NCI-H1436 treated with DMSO at 0.1 percent for 48 hours (cell line): ENCODE measurements around the gene FEZ2.

ENCODE experiments used
- DNase-seq: peaks from one replicate; lab custom pipeline; 2025; lab: John Stamatoyannopoulos, UW

The FEZ2 gene

DNA sequence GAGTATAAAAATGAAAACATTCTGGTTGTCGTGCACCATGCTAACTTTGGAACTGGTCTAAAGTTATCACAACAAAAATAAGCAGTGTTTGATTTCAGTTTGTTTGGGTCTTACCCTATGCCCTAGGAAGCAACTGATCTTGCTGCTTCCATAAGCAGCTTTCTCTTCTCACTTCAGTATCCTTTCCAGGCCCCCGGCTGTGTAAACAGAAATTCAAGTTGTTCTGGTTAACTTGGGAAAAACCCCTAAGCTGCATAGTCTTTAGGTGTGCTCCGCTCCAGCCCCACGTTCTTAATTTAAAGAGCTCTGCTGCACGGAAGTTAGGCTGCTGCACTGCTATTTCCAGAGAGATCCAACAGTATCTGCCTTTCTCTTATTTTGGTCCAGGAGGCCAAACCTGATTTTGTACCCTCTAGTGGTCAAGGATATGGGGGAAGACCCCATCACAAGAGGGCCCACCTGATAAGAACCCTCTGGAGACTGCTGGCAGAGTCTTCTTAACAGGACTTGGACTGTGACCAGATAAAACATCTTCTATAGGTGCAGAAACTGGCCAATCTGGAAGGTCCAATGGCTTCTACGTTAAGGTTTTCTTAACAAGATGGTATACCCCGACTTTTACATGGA is 69.1 kb downstream of the FEZ2 start:
- no peak for DNase-seq

- no peak for DNase-seq
Observed at GRCh38 chr2:36528274-36528673, 69.7 kb downstream of the FEZ2 start.

DNA sequence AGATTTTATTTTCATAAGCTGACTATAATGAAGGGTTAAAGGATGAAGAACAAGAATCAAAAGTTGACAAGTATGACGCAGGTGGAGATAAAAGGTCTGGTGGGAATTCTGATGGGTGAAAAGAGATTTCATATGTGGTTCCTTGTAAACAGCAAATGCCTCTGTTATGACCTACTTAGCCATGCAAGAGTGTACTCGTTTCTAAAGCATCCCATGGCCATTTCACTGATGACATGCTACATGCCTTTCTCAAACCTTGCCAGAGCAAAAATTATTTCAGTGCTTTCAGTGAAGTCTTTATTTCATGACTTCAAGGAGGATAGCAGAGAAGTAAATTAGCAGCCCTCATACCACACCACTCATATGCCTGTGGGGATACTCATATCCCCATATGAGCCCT is 71.7 kb downstream of the FEZ2 start:
- DNase-seq = no peak

DNA sequence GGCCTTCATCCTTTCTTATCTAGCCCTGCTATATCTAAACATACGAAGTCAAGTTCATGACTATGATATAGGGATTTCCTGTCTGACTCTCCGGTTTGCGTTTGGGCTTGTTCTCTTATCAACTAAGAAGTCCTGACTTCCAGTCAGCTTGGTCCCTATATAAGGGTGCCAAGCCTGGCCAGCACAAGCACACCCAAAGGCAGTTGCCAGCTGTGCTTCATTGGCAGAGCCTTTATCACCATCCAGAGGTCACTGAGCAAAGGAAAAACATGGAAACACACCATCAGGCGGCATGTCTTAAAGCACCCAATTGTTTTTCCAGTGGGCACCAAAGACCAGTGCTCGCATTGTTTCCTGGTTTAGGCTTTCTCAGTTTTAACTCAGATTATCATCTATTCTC is 72.7 kb downstream of the FEZ2 start:
- DNase-seq = no peak

DNA sequence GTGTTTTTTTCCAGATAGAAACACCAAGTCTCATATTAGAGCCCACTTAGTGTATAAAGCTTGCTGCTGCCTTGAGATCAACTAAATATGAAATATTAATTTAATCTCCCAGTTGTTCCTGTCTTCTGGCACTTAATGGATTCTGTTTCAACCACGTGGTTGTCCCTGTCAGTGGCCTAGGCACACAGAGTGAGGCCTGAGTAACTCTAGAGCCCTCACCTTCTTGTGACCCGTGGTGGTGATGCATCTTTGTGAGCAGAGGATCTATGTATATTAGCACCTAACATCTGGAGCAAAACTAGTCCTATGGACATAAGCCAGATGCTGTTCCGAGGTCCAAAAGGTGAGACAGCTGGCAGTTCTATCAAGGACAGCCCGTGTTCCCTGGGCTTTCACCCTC is 74.8 kb downstream of the FEZ2 start:
- no peak for DNase-seq

- no peak for DNase-seq
Observed at GRCh38 chr2:36520431-36520830, 77.5 kb downstream of the FEZ2 start.

DNA sequence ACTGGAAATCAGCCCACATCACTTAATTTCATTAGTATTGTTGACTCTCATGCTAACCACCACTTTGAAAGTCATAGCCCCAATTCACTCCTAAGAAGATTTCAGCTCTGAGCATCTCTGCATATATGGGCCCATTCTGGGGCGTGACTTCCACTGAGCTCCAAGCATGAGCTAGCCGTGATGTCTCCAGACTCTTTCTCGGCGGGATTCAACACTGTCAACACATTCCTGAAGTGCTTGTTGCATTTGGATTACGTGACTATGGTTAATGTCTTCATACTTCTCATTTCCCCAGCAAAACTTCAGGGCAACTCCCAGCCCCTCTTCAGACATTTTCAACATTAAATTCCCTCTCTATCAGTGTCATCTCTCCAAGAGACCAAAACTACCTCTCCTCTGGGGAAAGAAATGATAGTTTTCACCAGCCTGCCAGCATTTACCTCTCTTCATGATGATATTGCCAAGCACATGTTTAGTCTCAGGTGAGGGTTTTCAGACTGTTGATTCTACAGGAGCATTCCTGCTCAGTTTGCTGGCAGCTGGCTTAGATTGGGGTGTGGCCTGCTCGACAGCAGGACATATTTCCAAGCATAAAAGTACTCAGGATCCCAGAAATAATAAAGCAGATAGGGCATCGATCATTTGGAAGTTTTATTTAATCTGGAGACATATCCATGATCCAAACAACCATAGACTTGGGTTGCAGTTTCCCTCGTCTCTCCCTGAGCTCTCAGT is 81.7 kb downstream of the FEZ2 start:
- no peak for DNase-seq

- no peak for DNase-seq
Observed at GRCh38 chr2:36515538-36515937, 82.4 kb downstream of the FEZ2 start.

GRCh38 chr2:36513661-36514060 is 84.3 kb downstream of the FEZ2 start:
- no peak for DNase-seq

GRCh38 chr2:36512705-36513104 is 85.3 kb downstream of the FEZ2 start:
- DNase-seq = no peak

GRCh38 chr2:36511858-36512603 is 85.9 kb downstream of the FEZ2 start:
- DNase-seq = no peak

GRCh38 chr2:36509075-36509474 is 88.9 kb downstream of the FEZ2 start:
- DNase-seq = no peak

GRCh38 chr2:36507408-36507812 is 90.6 kb downstream of the FEZ2 start:
- DNase-seq = no peak
